Stimulated activated CD8-positive, alpha-beta memory T cell treated with anti-CD3 and anti-CD28 coated beads, Interleukin-7, amount 100 ng/mL, for 1 hour (primary cell): Measurements from ENCODE around the gene GRID1.

ENCODE experiments used
- DNase-seq, 2 donors: peaks; one replicate each; pipeline ENCODE4 v3.0.0-alpha.2; 2020; ENCODE audit warnings: low read depth in 2 of 2

The GRID1 gene

GRCh38 chr10:85826377-85826776, 540.2 kb downstream of the GRID1 start:
- no peak for DNase-seq

GRCh38 chr10:85811405-85811804, 555.2 kb downstream of the GRID1 start:
- DNase-seq, result no peak

- DNase-seq, result no peak
These were observed 555.9 kb downstream of the GRID1 start for GRCh38 chr10:85810674-85811073.

- no peak for DNase-seq
These were observed 571.1 kb downstream of the GRID1 start for GRCh38 chr10:85795460-85795859.

- no peak for DNase-seq
These were observed 572.0 kb downstream of the GRID1 start for GRCh38 chr10:85794553-85794952.

- DNase-seq, result no peak
These were observed 574.1 kb downstream of the GRID1 start for GRCh38 chr10:85792533-85792858.

- DNase-seq, result no peak
These were observed 574.6 kb downstream of the GRID1 start for GRCh38 chr10:85791818-85792532.

- no peak for DNase-seq
These were observed 576.4 kb downstream of the GRID1 start for GRCh38 chr10:85789982-85790789.

- no peak for DNase-seq
These were observed 577.5 kb downstream of the GRID1 start for GRCh38 chr10:85789125-85789524.

- no peak for DNase-seq
These were observed 578.0 kb downstream of the GRID1 start for GRCh38 chr10:85788570-85788969.

- no peak for DNase-seq
These were observed 578.7 kb downstream of the GRID1 start for GRCh38 chr10:85787881-85788280.

- DNase-seq, result no peak
These were observed 579.2 kb downstream of the GRID1 start for GRCh38 chr10:85787393-85787792.

GRCh38 chr10:85786401-85786899, 580.1 kb downstream of the GRID1 start:
- no peak for DNase-seq

GRCh38 chr10:85784792-85785191, 581.8 kb downstream of the GRID1 start:
- DNase-seq, result no peak

- DNase-seq, result no peak
These were observed 585.2 kb downstream of the GRID1 start for GRCh38 chr10:85781404-85781803.

GRCh38 chr10:85778074-85778473, 588.5 kb downstream of the GRID1 start:
- no peak for DNase-seq

- no peak for DNase-seq
These were observed 598.7 kb downstream of the GRID1 start for GRCh38 chr10:85767891-85768290.

- no peak for DNase-seq
These were observed 602.5 kb downstream of the GRID1 start for GRCh38 chr10:85764108-85764507.

GRCh38 chr10:85761906-85762445, 604.6 kb downstream of the GRID1 start:
- no peak for DNase-seq

- DNase-seq, result no peak
These were observed 624.8 kb downstream of the GRID1 start for GRCh38 chr10:85741626-85742300.

GRCh38 chr10:85735997-85736396, 630.6 kb downstream of the GRID1 start:
- no peak for DNase-seq

GRCh38 chr10:85734791-85735190, 631.8 kb downstream of the GRID1 start:
- no peak for DNase-seq
